GM19397 (cell line): ENCODE results near the gene PPP1R15B.
A peak's percentile ranks its signal among the peaks of the same experiment; 100 is the strongest.

Experiments used
- ATAC-seq: cut with Tn5 transposase; IDR thresholded peaks from one replicate; pipeline ENCODE4 v1.9.1; 2021; ENCODE audit warnings: mild to moderate bottlenecking, moderate library complexity; ENCODE audit not compliant: unreplicated experiment

PPP1R15B gene

DNA sequence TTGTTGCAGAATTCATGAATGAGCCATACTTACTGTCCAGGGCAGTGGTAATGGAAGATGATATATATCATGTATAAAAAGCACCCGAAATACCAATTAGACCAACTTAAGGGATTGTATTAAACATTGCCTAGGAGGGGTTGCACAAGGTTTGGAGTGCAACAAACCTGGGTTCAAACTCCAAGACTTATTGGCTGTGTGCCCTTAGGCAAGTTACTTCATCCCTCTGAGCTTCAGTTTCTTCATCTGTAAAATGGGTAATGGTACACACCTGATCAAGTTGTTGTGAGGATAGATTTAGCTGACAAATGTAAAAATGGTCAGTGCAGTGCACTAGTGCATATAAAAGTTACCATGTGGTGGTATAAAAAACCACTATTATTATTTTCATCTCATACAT, 9.8 kb upstream of the PPP1R15B start:
- no peak for ATAC-seq

DNA sequence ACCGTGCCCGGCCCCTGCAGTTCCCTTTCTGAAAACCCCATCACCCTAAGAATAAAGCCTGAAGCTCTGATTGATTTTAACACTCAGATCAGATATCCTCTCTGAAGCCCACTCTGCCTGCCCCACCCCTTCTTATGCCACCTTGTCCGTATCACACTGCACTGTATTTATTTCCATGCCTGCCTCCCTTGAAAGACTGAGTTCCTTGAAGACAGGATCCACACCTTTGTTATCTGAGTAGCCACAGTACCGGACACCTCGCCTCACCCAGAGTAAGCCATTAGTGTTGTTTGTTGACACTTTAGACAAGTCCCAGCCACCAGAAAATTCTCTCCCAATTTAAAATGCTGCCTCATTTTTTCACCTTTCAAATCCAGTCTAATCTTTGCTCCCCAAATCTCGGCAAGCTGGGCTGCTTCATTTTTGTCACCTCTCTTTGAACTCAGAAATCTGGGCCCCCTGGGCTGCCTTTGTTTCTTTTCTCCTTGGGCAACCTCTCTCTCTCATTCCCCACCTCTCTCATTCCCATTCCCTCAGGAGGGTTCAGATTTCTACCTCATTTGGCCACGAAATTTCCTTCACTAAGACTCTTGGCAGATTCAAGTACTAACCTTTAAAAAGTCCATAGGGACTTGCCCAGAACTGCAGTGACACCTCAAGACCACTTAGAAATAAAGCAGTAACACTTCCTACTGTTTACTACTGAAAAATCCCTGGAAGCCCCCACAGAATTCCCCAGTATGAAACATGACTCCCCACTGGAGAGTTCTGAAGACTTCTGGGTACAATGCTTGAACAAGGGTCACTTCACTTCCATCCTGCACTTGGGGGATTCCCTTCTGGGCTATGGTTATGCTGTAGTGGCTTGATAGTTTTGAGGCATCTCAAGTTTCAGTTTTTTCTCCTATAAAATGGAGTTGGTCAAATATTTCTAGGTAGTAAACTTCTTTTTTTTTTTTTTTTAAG, 8.7 kb upstream of the PPP1R15B start:
- no peak for ATAC-seq

DNA sequence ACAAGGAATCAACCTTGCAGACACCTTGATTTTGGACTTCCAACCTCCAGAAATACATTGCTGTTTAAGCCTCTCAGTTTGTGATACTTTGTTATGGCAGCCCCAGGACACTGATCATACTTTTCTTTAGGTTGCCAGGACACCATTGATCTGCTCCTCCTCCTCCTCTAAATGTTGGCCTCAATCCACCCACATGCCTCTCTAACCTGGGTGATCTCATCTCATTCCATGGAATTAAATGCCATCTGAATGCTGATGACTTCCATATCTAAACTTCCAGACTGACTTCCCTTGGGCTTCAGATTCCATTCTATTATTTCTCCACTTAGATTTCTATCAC, 7.4 kb upstream of the PPP1R15B start:
- no peak for ATAC-seq

DNA sequence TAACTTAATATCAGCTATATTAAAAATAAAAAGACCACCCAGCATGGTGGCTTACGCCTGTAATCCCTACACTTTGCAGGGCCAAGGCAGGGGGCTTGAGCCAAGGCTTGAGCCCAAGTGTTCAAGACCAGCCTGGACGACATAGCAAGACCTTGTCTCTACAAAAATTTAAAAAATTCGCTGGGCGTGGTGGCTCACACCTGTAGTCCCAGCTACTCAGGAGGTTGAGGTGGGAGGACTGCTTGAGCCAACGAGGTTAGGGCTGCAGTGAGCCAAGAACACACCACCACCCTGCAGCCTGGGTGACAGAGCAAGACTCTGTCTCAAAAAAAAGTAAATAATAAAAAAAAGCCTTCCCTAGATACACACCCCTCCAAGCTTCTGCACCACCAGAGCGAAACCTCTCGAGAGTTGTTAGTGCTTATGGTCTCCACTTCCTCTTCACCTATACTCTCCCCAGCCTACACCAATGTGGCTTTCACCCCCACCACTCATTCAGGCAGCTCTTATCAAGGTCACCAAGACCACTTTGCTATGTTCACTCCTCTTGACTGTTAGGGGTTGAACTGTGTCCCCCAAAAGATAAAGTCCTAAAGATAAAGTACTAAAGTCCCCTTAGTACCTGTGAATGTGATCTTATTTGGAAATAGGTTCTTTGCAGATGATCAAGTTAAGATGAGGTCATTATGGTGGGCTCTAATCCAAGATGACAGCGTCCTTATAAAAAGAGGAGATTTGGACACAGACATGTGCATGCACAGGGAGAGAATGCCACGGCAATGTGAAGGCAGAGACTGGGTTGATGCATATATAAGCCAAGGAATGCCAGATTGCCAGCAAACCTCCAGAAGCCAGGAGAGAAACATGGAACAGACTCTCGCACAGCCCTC, 6.8 kb upstream of the PPP1R15B start:
- ATAC-seq, result no peak

DNA sequence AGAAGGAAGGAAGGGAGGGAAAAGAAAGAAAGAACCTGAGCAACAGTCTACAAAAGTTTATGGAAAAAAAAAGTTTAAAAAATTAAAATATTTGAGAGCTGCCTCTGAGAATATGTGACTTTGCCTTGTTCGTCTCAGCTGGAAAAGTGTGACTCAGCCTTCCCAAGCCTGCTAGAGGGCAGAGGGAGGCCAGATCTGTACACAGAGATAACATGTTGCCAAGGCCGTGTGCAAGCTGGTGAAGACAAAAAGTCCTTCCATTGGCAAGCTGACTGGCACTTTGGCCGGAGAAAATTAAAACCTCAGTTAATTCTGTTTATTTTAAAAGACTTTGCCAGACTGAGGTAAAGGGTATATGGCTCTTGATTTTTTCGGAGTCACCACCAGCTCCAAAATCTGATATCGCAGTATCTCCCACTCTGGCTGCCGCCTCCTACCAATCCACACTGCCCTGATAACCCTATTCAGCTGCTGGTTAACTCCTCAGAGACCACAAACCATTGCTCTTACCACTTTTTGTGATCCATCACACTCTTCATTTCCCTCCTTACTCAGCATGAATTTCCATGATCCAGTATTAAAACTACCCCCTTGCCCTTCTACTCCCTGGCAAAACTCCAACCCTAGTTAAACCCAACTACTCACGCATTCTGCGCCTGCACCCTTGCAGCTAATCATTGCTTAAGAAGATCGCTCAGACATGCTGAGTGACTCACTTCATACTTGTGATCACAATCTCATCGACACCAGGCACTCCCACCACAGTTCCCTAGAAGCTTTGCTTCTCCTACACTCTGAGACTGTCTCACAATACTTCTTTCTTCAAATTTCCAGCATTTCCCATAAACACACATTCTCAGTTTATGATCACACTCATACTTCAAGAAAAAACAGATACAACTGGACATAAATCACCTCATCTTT, 5.7 kb upstream of the PPP1R15B start:
- ATAC-seq, result no peak

DNA sequence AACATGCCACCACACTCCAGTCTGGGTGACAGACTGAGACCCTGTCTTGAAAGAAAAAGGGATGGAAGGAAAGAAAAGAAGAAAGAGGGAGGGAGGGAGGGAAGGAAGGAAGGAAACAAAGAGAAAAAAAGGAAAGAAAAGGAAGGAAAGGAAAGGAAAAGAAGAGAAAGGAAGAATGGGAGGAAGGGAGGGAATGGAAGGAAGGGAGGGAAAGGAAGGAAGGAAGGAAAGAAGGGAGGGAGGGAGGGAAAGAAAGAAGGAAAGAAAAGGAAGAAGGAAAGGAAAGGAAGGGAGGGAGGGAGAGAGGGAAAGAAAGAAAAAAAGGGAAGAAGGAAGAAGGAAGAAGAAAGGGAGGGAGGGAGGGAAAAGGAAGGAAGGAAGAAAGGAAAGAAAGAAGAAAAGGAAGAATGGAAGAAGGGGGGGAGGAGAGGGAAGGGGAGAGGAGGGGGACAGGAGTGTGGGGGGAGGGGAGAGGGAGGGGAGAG, 5.0 kb upstream of the PPP1R15B start:
- no peak for ATAC-seq

DNA sequence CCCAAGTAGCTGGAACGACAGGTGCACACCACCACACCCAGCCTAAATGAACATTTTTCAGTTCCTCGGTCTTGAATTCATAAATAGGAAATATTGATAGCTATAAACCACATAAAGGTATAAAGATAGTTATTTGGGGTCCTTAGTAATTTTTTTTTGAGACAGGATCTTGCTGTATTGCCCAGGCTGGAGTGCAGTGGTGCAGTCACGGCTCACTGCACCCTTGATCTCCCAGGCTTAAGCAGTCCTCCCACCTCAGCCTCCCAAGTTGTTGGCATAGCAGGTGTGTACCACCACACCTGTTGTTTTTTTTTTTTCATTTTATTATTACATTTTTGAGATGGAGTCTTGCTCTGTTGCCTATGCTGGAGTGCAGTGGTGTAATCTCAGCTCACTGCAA, 3.7 kb upstream of the PPP1R15B start:
- ATAC-seq, result no peak

DNA sequence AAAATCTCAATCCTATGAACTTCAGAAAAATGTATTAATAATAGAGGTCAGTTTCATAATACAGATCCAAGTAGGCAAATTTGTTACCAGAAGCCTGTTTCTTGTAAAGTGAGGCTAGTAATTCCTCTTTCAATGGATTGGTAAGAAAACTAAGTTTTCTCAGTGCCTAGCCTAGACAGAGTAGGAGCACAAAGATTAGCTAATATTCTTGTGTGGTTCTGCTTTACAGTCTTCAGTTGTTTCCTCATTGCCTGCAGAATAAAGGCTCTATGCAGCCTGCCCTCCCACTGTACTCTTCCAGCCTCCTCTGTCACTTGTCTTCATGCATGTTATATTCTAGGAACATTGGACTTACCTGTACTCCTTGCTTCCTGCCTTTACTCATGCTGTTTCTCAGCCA, 2.4 kb upstream of the PPP1R15B start:
- ATAC-seq, result no peak

DNA sequence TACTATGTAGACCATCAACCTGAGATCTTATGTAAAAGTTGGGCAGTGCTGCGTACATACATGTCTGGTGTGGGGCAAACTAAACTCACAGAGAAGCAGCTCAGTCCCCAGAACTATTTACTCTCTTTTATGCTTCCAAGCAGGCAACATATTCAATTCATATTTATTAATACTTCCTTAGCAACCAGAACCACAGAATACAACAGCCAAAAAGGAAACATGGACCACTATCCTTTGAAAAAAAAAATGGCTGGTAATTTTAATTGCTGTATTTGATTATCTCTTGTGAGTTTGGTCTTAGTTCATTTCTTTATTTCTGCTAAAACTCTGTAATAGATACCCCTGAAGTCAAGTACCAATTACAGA, 1.5 kb upstream of the PPP1R15B start:
- ATAC-seq, result no peak

DNA sequence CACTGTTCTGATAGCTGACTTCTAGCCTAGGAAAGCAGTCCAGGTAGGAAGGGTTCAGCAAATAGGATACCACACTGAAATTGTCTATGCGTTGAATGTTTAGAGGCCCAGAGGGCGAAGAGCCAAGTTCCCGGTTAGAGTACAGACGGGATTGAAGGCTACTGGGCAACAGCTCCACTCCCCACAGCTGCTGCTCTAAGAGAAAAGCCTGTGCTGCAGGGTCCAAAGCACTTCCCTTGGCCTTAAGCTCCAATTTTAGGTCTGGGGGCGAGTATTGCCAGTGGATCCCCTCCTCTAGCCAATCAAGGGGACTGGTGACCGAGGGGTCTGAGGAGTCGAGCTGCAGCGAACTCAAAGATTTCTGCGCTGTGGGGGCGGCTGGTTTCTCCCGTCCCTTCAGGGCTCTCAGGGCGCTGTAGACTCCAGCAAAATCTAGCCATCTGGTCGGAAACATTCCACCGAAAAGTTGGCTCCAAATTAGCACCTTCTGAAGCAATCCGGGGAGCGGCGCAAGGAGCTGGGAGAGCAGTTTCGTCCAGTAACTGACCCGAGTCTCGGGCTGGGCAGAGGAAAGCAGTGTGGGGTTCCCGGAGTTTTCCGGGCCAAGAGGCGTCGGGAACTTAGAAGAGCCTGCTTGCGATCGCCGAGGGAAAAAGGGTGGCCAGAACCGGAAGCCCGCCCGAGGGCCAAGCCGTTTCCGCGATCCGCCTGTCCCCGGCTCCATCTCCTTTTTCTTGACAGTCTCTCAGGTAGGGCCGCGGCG, 748 bp downstream of the PPP1R15B start:
- peak; percentile 32 for ATAC-seq

DNA sequence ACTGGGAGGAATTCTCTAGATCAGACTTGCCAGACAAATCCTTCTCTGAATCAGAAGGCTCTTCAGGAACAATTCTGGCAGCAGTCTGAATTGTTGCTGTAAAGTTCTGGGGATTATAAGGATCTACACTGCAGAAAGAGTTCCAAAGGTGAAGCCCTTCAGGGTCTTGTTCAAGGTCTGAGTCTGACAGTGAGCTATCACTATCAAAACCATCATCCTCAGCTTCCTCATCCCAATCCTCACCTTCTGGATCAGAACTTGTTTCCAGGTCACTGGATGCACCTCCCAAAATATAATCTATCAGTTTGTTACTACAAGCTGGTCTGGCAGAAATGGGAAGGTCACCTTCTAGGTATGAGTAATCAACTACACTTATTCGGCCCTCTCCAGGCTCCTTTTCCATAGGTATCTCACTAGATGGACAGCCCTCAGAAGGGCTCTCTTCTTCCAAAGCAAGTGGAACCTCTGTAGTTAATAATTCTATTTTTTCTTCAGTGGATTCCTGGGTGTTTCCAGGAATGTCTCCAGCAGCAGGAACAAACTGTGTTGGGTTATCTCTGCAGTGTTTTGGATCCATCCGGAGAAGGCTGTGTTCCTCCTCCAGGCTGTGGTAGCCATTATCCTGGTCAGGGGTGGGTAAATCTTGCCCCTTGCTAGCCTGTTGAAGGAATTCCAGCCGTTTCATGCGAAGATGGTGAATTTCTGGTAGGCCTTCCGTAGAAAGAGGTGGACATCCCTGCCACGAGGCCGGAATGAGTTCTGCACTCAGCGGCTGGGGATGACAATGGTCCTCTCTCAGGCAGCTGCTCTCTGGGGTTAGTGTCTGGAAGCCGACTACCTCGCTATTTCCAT, 1.6 kb downstream of the PPP1R15B start:
- no peak for ATAC-seq

DNA sequence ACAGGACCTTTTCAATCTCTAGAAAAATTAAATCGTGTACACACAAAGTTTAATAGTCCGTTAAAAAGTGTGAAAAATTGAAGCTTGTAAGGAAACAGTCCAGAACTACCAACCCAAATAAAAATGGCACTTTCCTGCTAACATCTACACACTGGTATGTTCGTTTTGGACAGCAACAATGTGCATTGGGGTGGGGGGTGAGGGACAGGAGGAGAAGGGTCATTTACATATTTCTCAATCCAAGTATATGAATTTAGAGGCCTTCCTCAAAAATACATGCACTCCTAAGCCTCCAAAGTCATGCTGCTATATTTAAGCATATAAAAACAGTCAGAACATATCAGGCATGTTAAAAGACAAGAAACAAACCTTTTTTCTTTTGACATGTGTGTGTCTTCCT, 2.5 kb downstream of the PPP1R15B start:
- ATAC-seq, result no peak

DNA sequence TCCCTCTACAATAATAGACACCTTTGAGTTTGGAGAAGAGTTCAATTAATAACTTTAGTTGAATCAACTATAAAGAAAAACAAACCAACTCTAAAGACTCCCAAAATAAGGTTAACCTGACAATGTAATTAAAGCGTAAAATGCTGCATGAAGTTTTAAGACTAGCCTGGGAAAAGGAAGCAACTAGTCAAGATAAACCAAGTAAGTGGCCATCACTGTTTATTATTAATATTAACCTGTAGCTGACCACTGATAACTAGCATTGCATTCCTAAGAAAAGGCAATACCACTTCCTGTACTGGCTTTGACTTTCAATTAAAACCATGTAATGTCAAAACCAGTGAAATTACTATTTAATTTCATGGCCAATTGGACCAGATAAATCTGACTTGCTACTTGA, 3.0 kb downstream of the PPP1R15B start:
- no peak for ATAC-seq

DNA sequence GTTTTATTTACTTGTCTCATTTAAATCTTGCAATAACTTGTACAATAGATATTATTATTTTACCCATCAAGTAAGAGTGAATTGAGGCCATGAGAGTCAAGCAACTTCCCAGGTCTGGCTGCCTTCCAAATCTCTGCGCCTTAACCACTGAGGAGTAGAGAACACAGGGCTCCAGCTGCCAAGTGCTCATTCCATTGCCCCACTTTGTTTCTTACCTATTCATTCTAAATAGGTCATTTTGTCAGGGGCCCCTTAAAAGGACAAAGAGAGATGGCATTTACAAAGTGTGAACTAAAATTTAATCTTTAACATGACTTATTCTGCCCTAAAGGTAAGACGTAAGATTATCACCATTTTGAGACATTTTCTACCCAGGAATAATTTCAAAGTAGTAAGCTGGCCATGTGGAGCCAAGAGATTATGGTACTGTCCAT, 3.5 kb downstream of the PPP1R15B start:
- no peak for ATAC-seq

DNA sequence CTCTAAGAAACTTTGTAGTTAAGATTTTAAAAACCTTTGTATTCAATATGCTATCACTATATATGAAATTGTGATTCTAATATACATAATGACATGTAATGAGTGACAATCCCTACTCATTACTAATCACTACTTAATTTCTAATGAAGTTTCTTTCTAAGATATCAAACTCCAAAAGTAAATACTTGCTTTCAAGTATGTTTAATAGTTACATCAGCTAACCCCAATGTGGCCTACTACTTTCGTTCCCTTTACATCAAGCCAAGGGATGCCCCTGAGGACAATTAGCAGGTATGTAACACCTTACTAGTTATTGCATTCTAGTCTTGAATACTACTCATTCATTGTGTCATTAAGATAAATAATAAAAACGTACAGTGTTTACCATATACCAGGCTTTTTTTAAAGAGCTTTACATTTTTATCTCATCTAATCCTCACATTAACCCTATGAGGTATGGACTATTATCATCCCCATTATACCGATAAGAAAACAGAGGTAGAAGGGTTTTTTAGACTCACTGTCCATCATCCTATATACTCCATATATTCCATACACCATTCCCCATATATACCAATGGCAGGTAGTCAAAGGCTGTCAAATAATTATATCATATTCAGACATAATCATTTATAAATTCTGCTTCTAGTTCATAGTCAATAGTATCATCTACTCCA, 4.2 kb downstream of the PPP1R15B start:
- no peak for ATAC-seq

DNA sequence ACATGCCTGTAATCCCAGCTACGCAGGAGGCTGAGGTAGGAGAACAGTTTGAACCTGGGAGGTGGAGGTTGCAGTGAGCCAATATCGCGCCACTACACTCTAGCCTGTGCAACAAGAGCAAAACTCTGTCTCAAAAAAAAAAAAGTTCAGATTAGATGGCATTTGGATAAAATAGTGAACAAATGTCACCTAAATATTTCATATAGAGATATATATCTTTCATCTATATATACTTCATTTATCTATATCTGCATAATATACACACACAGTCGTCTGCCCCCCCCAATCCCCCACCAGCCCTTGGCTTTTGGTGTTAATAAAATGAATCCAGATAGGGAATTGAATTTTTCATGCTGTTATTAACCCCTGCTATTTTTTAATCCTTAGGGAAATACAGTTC, 5.0 kb downstream of the PPP1R15B start:
- ATAC-seq, result no peak

DNA sequence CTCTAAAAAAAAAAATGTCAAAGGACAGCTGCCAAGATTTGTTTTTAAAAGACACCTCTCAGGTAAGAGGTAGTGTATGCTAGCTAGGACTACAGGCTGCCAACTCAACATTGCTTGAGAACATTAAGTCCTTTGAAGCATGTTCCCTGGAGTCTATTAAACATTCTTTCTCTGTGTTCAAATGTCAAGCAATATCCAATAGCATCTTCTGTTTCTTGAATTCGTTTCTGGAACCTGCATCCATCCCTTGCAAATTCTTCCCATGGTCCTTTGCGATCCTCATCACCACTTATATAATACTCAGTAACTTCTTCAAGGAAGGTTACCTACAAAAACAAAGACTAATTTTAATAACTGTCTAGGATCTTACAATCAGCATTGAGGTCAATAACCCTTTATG, 5.6 kb downstream of the PPP1R15B start:
- ATAC-seq, result no peak

DNA sequence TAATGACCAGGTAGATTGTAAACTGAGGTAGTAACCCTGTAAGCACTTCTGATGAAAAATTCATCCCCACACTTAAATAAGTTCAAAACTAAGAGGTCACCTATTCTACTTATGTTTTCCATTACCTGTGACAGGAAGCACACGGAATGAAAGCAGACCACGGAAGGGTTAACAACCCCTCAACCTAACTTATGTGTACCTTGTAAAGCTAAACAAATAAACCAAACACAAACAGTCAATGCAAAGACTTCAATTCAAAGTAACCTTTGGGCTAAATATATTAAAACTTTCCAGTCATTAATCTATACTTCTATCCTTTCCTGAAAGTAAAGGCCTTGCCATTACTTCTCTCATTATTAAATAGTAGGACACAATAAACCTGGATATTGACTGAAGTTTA, 7.0 kb downstream of the PPP1R15B start:
- ATAC-seq, result no peak

DNA sequence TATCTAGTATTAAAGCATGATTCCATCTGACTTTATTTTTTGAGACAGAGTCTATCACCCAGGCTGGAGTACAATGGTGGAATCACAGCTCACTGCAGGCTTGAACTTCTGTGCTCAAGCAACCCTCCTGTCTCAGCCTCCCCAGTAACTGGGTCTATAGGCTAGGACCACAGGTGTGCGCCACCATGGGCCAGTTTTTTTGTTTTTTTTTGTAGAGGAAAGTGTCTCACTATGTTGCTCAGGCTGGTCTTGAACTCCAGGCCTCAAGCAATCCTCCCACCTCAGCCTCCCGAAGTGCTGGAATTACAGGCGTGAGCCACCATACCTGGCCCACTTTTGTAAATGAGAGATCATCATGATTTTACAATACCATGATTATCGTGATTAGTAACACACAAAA, 9.2 kb downstream of the PPP1R15B start:
- ATAC-seq, result no peak
